Endothelial cell of umbilical vein (primary cell): ENCODE measurements around the gene PRSS3. TPM values are rescaled to one million over a fixed set of nuclear protein-coding genes. Genes with fewer than 3 reads are reported as not detected.
"Not testable (repeated sequence)": the region's sequence is repeated elsewhere in the genome, so short reads cannot be mapped to it uniquely, and the experiment has no call there.

Experiments
- BruUV-seq: library from RNA; stranded (reverse); fragments of 400-500 nt; replicated peaks from 2 replicates; lab custom pipeline; 2021; lab: Mats Ljungman, UMichigan
- CTCF ChIA-PET: fragments of 300-600, 350-600 bp; sonication (Branson Sonifier 250); formaldehyde crosslinking; loops from one replicate; lab custom pipeline; 2021; ENCODE audit warnings: antibody characterized with exemption, inconsistent platforms; lab: Charles Lee
- POLR2A ChIA-PET: fragments of 300-600, 350-600 bp; sonication (Branson Sonifier 250); formaldehyde crosslinking; loops from one replicate; lab custom pipeline; 2021; ENCODE audit warnings: antibody characterized with exemption, inconsistent platforms; lab: Charles Lee
- DNase-seq: peaks from one replicate; pipeline ENCODE4 v3.0.0-alpha.2; 2011; ENCODE audit warnings: low read depth, low spot score
- FAIRE-seq: peaks from 2 replicates; lab custom pipeline; 2011; peaks lifted over from hg19 to GRCh38; lab: Jason Lieb, UNC
- H2AFZ ChIP-seq: 2 replicates; pipeline ENCODE4 v1.6.0; 2012; ENCODE audit warnings: low read depth, low read length, control low read depth, inconsistent platforms
- H3K27ac ChIP-seq: 2 replicates; pipeline ENCODE4 v1.5.1; 2011; ENCODE audit warnings: low read depth, mild to moderate bottlenecking, control low read depth, low read length, moderate library complexity; ENCODE audit not compliant: insufficient read depth
- H3K27me3 ChIP-seq, 2 experiments: 2 replicates each; pipeline versions ENCODE4 v1.6.0 to v1.6.1; 2011; ENCODE audit warnings: low read length in 2 of 2, mixed read lengths in 1 of 2; ENCODE audit not compliant: control insufficient read depth in 2 of 2, insufficient read depth in 2 of 2
- H3K36me3 ChIP-seq, 2 experiments: 2 replicates in 1 of 2; 3 replicates in 1 of 2; pipeline ENCODE4 v1.5.1; 2011; ENCODE audit warnings: low read length in 2 of 2, mild to moderate bottlenecking in 1 of 2, moderate library complexity in 1 of 2; ENCODE audit not compliant: control insufficient read depth in 2 of 2, insufficient read depth in 2 of 2; ENCODE audit errors: extremely low read depth in 1 of 2
- H3K4me1 ChIP-seq: 3 replicates; pipeline ENCODE4 v1.5.1; 2011; ENCODE audit warnings: mild to moderate bottlenecking, low read length; ENCODE audit not compliant: control insufficient read depth, insufficient read depth; ENCODE audit errors: extremely low read depth
- H3K4me2 ChIP-seq: 2 replicates; pipeline ENCODE4 v1.6.1; 2011; ENCODE audit warnings: low read length, control low read depth, mixed read lengths; ENCODE audit not compliant: insufficient read depth
- H3K4me3 ChIP-seq, 3 experiments: fragments of 200-600 bp in 1 of 3; sonication (generic), shearing (Covaris generic) in 1 of 3; replicated peaks in 1 of 3; 2 replicates each; pipeline ENCODE4 v1.5.1; 2011 to 2016; ENCODE audit warnings: control low read depth in 3 of 3, low read length in 3 of 3, mild to moderate bottlenecking in 2 of 3, inconsistent platforms in 1 of 3, low read depth in 1 of 3, moderate library complexity in 1 of 3; ENCODE audit not compliant: insufficient read depth in 1 of 3
- H3K79me2 ChIP-seq: 2 replicates; pipeline ENCODE4 v1.6.0; 2012; ENCODE audit warnings: low read length, inconsistent platforms; ENCODE audit not compliant: control insufficient read depth, insufficient read depth
- H3K9ac ChIP-seq: replicated peaks from 2 replicates; pipeline ENCODE3; 2011; ENCODE audit warnings: low read length, control low read depth; ENCODE audit not compliant: insufficient read depth; ENCODE audit errors: extremely low read depth
- H3K9me1 ChIP-seq: replicated peaks from 3 replicates; pipeline ENCODE4 v1.6.0; 2011; ENCODE audit warnings: mild to moderate bottlenecking, low read length; ENCODE audit not compliant: control insufficient read depth, insufficient read depth; ENCODE audit errors: extremely low read depth
- H3K9me3 ChIP-seq: replicated peaks from 2 replicates; pipeline ENCODE4 v1.5.1; 2012; ENCODE audit warnings: low read length, inconsistent platforms; ENCODE audit not compliant: control insufficient read depth, insufficient read depth
- H4K20me1 ChIP-seq: replicated peaks from 2 replicates; pipeline ENCODE3; 2011; ENCODE audit warnings: mild to moderate bottlenecking, low read length; ENCODE audit not compliant: control insufficient read depth, insufficient read depth; ENCODE audit errors: extremely low read depth
- dilution Hi-C: fragments of 300-500 bp; cut with MboI; formaldehyde crosslinking; loops from one replicate; pipeline ENCODE4 v1.15.0; 2019; ENCODE audit warnings: low sequenced_read_pairs; ENCODE audit not compliant: extremely low pct_ligation_motif_present
- intact Hi-C: fragments of 100-400 bp; cut with micrococcal nuclease; formaldehyde crosslinking; loops from one replicate; pipeline ENCODE4 v1.10.0; 2022
- polyA plus RNA-seq, 4 experiments: library from polyadenylated mRNA; depleted of rRNA in 3 of 4; stranded (reverse) in 3 of 4; unstranded in 1 of 4; fragments of >200 nt; gene quantifications; 2 replicates each; pipeline versions ENCODE4 v1.2.1 to v1.2.3, GENCODE V29; 2011 to 2012; ENCODE audit warnings: missing spikeins in 1 of 4
- total RNA-seq: library from RNA; stranded (reverse); gene quantifications from 2 replicates; pipeline ENCODE4 v1.2.3, GENCODE V29; 2021

PRSS3 gene
- total and polyA plus RNA-seq, 2 donors (not counting 3 experiments of a cell fraction or from before 2014, with no cell fraction given): 3.7 to 4.4 TPM

DNA sequence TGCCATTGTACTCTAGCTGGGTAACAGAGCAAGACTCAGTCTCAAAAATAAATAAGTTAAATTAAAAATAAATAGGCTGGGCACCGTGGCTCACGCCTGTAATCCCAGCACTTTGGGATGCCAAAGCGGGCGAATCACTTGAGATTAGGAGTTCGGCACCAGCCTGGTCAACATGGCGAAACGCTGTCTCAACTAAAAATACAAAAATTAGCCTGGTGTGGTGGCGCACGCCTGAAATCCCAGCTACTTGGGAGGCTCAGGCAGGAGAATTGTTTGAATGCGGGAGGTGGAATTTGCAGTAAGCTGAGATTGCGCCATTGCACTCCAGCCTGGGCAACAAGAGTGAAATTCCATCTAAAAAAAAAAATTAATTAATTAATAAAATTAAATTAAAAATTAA is 31.9 kb downstream of the PRSS3 start:
- H3K27ac ChIP-seq, BruUV-seq, dilution Hi-C loops, DNase-seq, H3K36me3 ChIP-seq, intact Hi-C loops, H2AFZ ChIP-seq, H3K27me3 ChIP-seq, H3K9me3 ChIP-seq, H3K4me1 ChIP-seq, H3K9me1 ChIP-seq, H4K20me1 ChIP-seq, H3K9ac ChIP-seq, H3K4me3 ChIP-seq, POLR2A ChIA-PET, FAIRE-seq, H3K4me2 ChIP-seq: not testable (repeated sequence)
- CTCF ChIA-PET: interaction anchor here (0.7 to 1.6 kb wide), 3 partner anchors 13 to 484 kb away, joined by 3 to 7 read pairs (median 3); no protein-coding TSS in a partner anchor
- H3K79me2 ChIP-seq: peaks cover 96% of the 10 kb centered on the region

DNA sequence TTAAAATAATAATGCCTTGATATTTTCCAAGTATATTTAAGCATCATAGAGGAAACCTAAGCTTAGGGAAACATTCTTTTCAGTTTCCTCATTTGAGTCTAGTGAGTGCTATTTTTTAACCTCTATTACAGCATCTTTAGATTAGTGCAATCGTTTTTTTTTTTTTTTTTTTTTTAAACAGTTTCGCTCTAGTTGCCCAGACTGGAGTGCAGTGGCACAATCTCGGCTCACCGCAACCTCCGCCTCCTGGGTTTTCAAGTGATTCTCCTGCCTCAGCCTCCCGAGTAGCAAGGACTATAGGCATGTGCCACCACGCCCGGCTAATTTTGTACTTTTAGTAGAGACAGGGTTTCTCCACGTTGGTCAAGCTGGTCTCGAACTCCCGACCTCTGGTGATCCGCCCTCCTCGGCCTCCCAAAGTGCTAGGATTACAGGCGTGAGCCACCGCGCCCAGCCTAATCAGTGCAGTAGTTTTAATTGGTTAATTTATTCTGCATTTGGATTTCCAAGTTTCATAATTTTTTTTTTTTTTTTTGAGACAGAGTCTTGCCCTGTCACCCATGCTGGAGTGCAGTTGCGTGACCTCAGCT is 34.4 kb downstream of the PRSS3 start:
- CTCF ChIA-PET: interaction anchor here (0.9 to 1.5 kb wide), 2 partner anchors 9 to 12 kb away, joined by 3 to 4 read pairs; no protein-coding TSS in a partner anchor

More for the DNA sequence above, 34.4 kb downstream of the PRSS3 start:
- H2AFZ ChIP-seq, H3K36me3 ChIP-seq, H3K4me2 ChIP-seq, H3K9me1 ChIP-seq, dilution Hi-C loops, H3K9me3 ChIP-seq, DNase-seq, FAIRE-seq, H3K27ac ChIP-seq, H3K4me3 ChIP-seq, H4K20me1 ChIP-seq, BruUV-seq, H3K27me3 ChIP-seq, H3K4me1 ChIP-seq, H3K9ac ChIP-seq: not testable (repeated sequence)
- POLR2A ChIA-PET: interaction anchor here (0.7 kb wide), 1 partner anchor 238 kb away, joined by 10 read pairs; no protein-coding TSS in a partner anchor
- intact Hi-C loops: loop anchor here (5.0 kb wide), 1 partner anchor 243 kb away; no protein-coding TSS in a partner anchor
- peaks cover 96% of the 10 kb centered on the region for H3K79me2 ChIP-seq
